GM23248 (cell line): ENCODE measurements around the gene SLPI. TPM values are rescaled to one million over a fixed set of nuclear protein-coding genes. Genes with fewer than 3 reads are reported as not detected.

Experiments
- DNase-seq: peaks from one replicate; pipeline ENCODE4 v3.0.0-alpha.2; 2015
- H2AFZ ChIP-seq: fragments of 200-600 bp; sonication (generic); 2 replicates; pipeline ENCODE4 v1.6.1; 2016; ENCODE audit warnings: antibody characterized with exemption
- H3F3A ChIP-seq: fragments of 200-600 bp; sonication (generic); 2 replicates; pipeline ENCODE4 v1.6.1; 2016; ENCODE audit warnings: mild to moderate bottlenecking, antibody characterized with exemption, mixed run types; ENCODE audit not compliant: insufficient read depth
- H3K27ac ChIP-seq: fragments of 200-600 bp; sonication (generic); 2 replicates; pipeline ENCODE4 v1.5.1; 2016; ENCODE audit warnings: mild to moderate bottlenecking
- H3K27me3 ChIP-seq: fragments of 200-600 bp; sonication (generic); replicated peaks from 2 replicates; pipeline ENCODE4 v1.6.1; 2016; ENCODE audit warnings: mild to moderate bottlenecking; ENCODE audit not compliant: insufficient read depth
- H3K36me3 ChIP-seq: fragments of 200-600 bp; sonication (generic); 2 replicates; pipeline ENCODE4 v1.6.1; 2016; ENCODE audit warnings: low read depth, mild to moderate bottlenecking
- H3K4me1 ChIP-seq: fragments of 200-600 bp; sonication (generic); 2 replicates; pipeline ENCODE4 v1.6.1; 2016; ENCODE audit warnings: mild to moderate bottlenecking; ENCODE audit not compliant: insufficient read depth
- H3K4me2 ChIP-seq: fragments of 200-600 bp; sonication (generic); one replicate; pipeline ENCODE4 v1.6.1; 2016; ENCODE audit warnings: mild to moderate bottlenecking; ENCODE audit not compliant: unreplicated experiment
- H3K4me3 ChIP-seq: fragments of 200-600 bp; sonication (generic); 2 replicates; pipeline ENCODE4 v1.5.1; 2016; ENCODE audit warnings: mild to moderate bottlenecking
- H3K79me2 ChIP-seq: fragments of 200-600 bp; sonication (generic); 2 replicates; pipeline ENCODE4 v1.6.1; 2016; ENCODE audit warnings: mild to moderate bottlenecking; ENCODE audit not compliant: insufficient read depth
- H3K9ac ChIP-seq: fragments of 200-600 bp; sonication (generic); 2 replicates; pipeline ENCODE4 v1.6.1; 2016; ENCODE audit warnings: mild to moderate bottlenecking
- H3K9me2 ChIP-seq: fragments of 200-600 bp; sonication (generic); 2 replicates; pipeline ENCODE4 v1.6.1; 2016; ENCODE audit warnings: mixed run types, mild to moderate bottlenecking, moderate library complexity; ENCODE audit not compliant: insufficient read depth
- H3K9me3 ChIP-seq: fragments of 200-600 bp; sonication (generic); one replicate; pipeline ENCODE4 v1.6.1; 2017; ENCODE audit warnings: low read depth
- H4K20me1 ChIP-seq: fragments of 200-600 bp; sonication (generic); 2 replicates; pipeline ENCODE4 v1.6.0; 2016; ENCODE audit not compliant: insufficient read depth
- EZH2 ChIP-seq: fragments of 200-600 bp; sonication (generic); IDR thresholded peaks from 2 replicates; pipeline ENCODE4 v1.6.1; 2018; ENCODE audit warnings: antibody characterized with exemption, mild to moderate bottlenecking; ENCODE audit not compliant: insufficient read depth, poor library complexity, severe bottlenecking
- EZH2phosphoT487 ChIP-seq: fragments of 200-600 bp; sonication (generic); IDR thresholded peaks from 2 replicates; pipeline ENCODE4 v1.6.1; 2018; ENCODE audit warnings: antibody characterized with exemption, moderate library complexity, mild to moderate bottlenecking, low read depth; ENCODE audit not compliant: insufficient read depth
- WGBS, 2 experiments: methylation state at CpG; one replicate each; pipeline ENCODE4 v1.1.6; 2015 to 2017; ENCODE audit warnings: low lambda C conversion rate in 2 of 2, low coverage in 1 of 2; ENCODE audit errors: missing lambda C conversion rate in 2 of 2; 5-methylcytosine and 5-hydroxymethylcytosine counted together
- in situ Hi-C: fragments of 300-500 bp; cut with MboI; formaldehyde crosslinking; loops from 2 replicates; pipeline ENCODE4 v1.15.0; 2020
- polyA plus RNA-seq: library from polyadenylated mRNA; unstranded; fragments of >200 nt; fragmentation: Nextera tagmentation; extraction: Ambion mirVana; gene quantifications from 2 replicates; pipeline ENCODE4 v1.2.1, GENCODE V29; 2016
- total RNA-seq: library from RNA; depleted of rRNA; stranded (reverse); fragments of >200 nt; shearing (Covaris generic); gene quantifications from 2 replicates; pipeline ENCODE4 v1.2.3, GENCODE V29; 2014

The SLPI gene
- total and polyA plus RNA-seq, 2 experiments from 2014 or later = 1.7 to 3.7 TPM

DNA sequence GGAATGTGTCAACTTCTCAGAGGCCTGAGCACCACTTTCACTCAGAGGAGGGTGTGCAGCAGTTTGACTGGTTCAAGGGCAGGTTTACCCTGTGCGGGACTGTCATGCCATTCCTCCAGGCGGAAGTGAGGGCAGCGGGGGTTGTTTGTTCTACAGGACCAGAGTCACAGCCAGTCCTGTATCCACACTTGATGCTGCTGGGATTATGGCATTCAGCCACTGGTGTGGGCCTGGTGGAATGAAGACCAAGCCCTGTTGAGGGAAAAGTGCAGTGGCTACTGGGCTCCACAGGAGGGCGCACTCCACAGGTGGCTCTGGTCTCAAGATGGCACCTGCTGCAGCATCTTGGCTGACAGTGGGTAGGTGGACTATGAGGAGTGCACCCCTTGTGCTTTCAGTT lies 18.4 kb downstream of the SLPI start:
- Histone ChIP-seq H3K36me3 (no peaks in the 10 kb centered on the region), H3K4me3 (no peak overlapping the region), H3K9ac (no peak overlapping the region), H3K9me3 (no peaks in the 10 kb centered on the region), H3K27me3 (0 out of 2 replicates have a peak, but pooled peaks cover 10% of the 10 kb centered on the region), H3K27ac (no peak overlapping the region), H4K20me1 (no peaks in the 10 kb centered on the region), H3K79me2 (no peaks in the 10 kb centered on the region), H3F3A (no peaks in the 10 kb centered on the region), H3K9me2 (no peaks in the 10 kb centered on the region), H3K4me2 (no peak overlapping the region), H2AFZ (no peak overlapping the region), H3K4me1 (no peaks in the 10 kb centered on the region)
- DNase-seq = no peak
- in situ Hi-C loops = no loop called here
- 44 to 54% methylated on average over 4 of the region's 4 CpGs for WGBS, 2 experiments
- no peak for TF ChIP-seq EZH2
- no peak for TF ChIP-seq EZH2phosphoT487

DNA sequence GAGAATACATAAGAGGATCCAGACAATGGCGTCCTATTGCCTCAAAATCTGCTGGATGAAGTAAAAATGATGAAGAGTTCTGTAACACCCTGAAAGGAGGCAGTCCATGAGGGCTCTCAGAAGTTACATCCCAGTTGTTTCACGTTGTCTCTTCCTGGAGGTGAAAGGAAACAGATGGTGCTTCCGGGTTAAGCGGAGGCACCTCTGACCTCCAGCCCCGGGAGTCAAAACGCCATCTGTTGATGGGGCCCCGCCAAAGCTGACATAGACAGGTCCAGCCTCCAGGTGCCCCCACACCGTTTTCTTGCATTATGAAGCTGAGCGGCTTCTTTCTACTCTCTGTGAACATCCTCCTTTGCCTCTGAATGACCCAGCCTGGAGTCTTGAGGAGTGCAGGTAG lies 23.7 kb downstream of the SLPI start:
- 43% methylated on average over 9 of the region's 9 CpGs for WGBS, 2 experiments
- H3K27ac ChIP-seq = no peak overlapping the region
- in situ Hi-C loops = no loop called here

GRCh38 chr20:45229264-45230056 lies 24.9 kb downstream of the SLPI start:
- H3K79me2 ChIP-seq = no peaks in the 10 kb centered on the region
- no peak for TF ChIP-seq EZH2phosphoT487
- no peak for TF ChIP-seq EZH2
- H3K9me3 ChIP-seq = no peaks in the 10 kb centered on the region
- H4K20me1 ChIP-seq = no peaks in the 10 kb centered on the region
- no peak overlapping the region for H3K9ac ChIP-seq
- no peaks in the 10 kb centered on the region for H3K36me3 ChIP-seq
- no peaks in the 10 kb centered on the region for H3F3A ChIP-seq
- peak overlapping the region; percentile 35; the same call in 1 of the 2 replicates for H2AFZ ChIP-seq
- no peak overlapping the region for H3K27ac ChIP-seq
- 41 to 46% methylated on average over 18 of the region's 18 CpGs for WGBS, 2 experiments
- DNase-seq = peak; percentile 23
- no peak overlapping the region for H3K4me3 ChIP-seq
- in situ Hi-C loops = no loop called here
- no peak overlapping the region for H3K4me2 ChIP-seq
- H3K9me2 ChIP-seq = no peaks in the 10 kb centered on the region
- no peaks in the 10 kb centered on the region for H3K4me1 ChIP-seq
- H3K27me3 ChIP-seq = peaks cover 6% of the 10 kb centered on the region; the same call in 1 of the 2 replicates

More for the DNA sequence above, 23.7 kb downstream of the SLPI start:
- Histone ChIP-seq H3K4me2 (no peak overlapping the region), H3K9me2 (no peaks in the 10 kb centered on the region), H3K9me3 (no peaks in the 10 kb centered on the region), H3K9ac (no peak overlapping the region), H3K79me2 (no peaks in the 10 kb centered on the region), H4K20me1 (no peaks in the 10 kb centered on the region), H2AFZ (no peak overlapping the region), H3K4me1 (no peaks in the 10 kb centered on the region), H3K4me3 (no peak overlapping the region), H3F3A (no peaks in the 10 kb centered on the region), H3K36me3 (no peaks in the 10 kb centered on the region), H3K27me3 (0 out of 2 replicates have a peak, but pooled peaks cover 10% of the 10 kb centered on the region)
- TF ChIP-seq EZH2phosphoT487 (no peak), EZH2 (no peak)
- DNase-seq = no peak

DNA sequence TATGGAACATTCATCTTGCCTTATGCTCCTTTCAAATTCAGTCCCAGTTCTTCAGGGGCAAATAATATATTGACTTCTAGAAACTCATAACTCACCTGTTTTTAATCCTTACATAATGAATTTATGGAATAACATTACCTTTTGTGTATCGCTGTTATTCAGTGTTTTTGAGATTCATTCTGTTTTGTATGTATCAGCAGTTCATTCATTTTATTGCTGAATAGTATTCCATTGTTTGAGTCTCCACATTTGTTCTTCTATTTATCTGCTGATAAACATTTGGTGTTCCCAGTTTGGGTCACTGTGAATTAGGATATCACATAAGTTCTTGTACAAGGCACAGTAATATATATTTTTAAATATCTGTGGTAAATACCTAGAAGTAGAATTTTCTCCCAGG lies 28.1 kb downstream of the SLPI start:
- TF ChIP-seq EZH2phosphoT487 (no peak), EZH2 (no peak)
- Histone ChIP-seq H3K27ac (no peak overlapping the region), H3K4me1 (no peaks in the 10 kb centered on the region), H3K27me3 (peaks cover 4% of the 10 kb centered on the region; the same call in 1 of the 2 replicates), H3K79me2 (no peaks in the 10 kb centered on the region), H3K36me3 (no peaks in the 10 kb centered on the region), H3K4me2 (no peak overlapping the region), H3K9ac (no peak overlapping the region), H3K9me3 (no peaks in the 10 kb centered on the region), H3K4me3 (no peak overlapping the region), H3K9me2 (no peaks in the 10 kb centered on the region), H3F3A (no peaks in the 10 kb centered on the region), H4K20me1 (no peaks in the 10 kb centered on the region), H2AFZ (no peak overlapping the region)
- in situ Hi-C loops = no loop called here
- no peak for DNase-seq
- WGBS, 2 experiments = 74 to 87% methylated on average over 1 of the region's 1 CpG

DNA sequence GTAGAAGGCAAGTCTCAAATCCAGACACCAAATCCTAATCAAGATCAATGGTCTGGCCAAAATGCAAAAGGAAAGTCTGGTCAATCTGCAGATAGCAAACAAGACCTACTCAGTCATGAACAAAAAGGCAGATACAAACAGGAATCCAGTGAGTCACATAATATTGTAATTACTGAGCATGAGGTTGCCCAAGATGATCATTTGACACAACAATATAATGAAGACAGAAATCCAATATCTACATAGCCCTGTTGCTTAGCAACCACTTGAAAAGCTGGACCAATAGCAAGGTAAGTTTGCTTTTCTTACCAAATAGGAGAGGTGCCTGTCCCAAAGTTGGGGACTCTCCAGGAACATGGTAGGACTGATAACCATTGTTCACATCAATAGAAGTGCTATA lies 31.2 kb downstream of the SLPI start:
- Histone ChIP-seq H3K79me2 (no peaks in the 10 kb centered on the region), H3K36me3 (no peaks in the 10 kb centered on the region), H3K27me3 (peaks cover 13% of the 10 kb centered on the region; the same call in 1 of the 2 replicates), H3K4me3 (no peak overlapping the region), H2AFZ (no peak overlapping the region), H3K9ac (no peak overlapping the region), H3K9me3 (no peaks in the 10 kb centered on the region), H4K20me1 (no peaks in the 10 kb centered on the region), H3K4me2 (no peak overlapping the region), H3K27ac (no peak overlapping the region), H3K9me2 (no peaks in the 10 kb centered on the region), H3F3A (no peaks in the 10 kb centered on the region), H3K4me1 (no peaks in the 10 kb centered on the region)
- DNase-seq = no peak
- TF ChIP-seq EZH2phosphoT487 (no peak), EZH2 (no peak)
- in situ Hi-C loops = no loop called here
